ENCODE data around the gene OOEP.

DNA sequence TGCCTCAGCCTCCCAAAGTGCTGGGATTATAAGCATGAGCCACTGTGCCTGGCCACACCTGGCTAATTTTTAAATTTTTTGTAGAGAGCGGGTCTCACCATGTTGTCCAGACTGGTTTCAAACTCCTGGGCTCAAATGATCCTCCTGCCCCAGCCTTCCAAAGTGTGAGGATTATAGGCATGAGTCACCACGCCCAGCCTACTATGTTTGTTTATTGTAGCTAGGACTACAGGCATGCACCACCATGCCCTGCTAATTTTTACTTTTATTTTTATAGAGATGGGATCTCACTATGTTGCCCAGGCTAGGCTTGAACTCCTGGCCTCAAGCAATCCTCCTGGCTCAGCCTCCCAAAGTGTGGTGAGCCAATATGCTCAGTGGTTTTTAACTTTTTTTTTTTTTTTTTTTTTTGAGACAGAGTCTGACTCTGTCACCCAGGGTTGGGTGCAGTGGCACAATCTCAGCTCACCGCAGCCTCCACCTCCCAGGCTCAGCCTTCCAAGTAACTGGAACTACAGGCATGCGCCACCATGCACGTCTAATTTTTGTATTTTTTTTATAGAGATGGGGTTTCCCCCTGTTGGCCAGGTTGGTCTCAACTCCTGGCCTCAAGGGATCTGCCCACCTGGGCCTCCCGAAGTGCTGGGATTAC is 12.9 kb upstream of the OOEP start:
- TF ChIP-seq POLR2AphosphoS5 (IDR thresholded peaks at IDR 0.05; ENCODE audit: low read depth, low read length) (no peak), ZNF274 (IDR thresholded peaks at IDR 0.05; ENCODE audit: low read depth, low read length) (no peak), EZH2 (IDR thresholded peaks at IDR 0.05) (no peak), CEBPB (IDR thresholded peaks at IDR 0.05; ENCODE audit: low read depth) (no peak), RAD21 (IDR thresholded peaks at IDR 0.05; ENCODE audit: low read depth) (no peak), TCF7L2 (IDR thresholded peaks at IDR 0.05; ENCODE audit: borderline replicate concordance, extremely low read depth, insufficient read depth, insufficient read length) (no peak), SIN3A (IDR thresholded peaks at IDR 0.05; ENCODE audit: low read depth) (no peak), POLR2A (IDR thresholded peaks at IDR 0.05; ENCODE audit: borderline replicate concordance, extremely low read depth, insufficient read depth, insufficient read length) (no peak), FOSL1 (IDR thresholded peaks at IDR 0.05; ENCODE audit: low read depth) (no peak), SRF (IDR thresholded peaks at IDR 0.05; ENCODE audit: low read depth) (no peak), JUND (IDR thresholded peaks at IDR 0.05) (no peak)
- TF ChIP-seq, protein P1, sequence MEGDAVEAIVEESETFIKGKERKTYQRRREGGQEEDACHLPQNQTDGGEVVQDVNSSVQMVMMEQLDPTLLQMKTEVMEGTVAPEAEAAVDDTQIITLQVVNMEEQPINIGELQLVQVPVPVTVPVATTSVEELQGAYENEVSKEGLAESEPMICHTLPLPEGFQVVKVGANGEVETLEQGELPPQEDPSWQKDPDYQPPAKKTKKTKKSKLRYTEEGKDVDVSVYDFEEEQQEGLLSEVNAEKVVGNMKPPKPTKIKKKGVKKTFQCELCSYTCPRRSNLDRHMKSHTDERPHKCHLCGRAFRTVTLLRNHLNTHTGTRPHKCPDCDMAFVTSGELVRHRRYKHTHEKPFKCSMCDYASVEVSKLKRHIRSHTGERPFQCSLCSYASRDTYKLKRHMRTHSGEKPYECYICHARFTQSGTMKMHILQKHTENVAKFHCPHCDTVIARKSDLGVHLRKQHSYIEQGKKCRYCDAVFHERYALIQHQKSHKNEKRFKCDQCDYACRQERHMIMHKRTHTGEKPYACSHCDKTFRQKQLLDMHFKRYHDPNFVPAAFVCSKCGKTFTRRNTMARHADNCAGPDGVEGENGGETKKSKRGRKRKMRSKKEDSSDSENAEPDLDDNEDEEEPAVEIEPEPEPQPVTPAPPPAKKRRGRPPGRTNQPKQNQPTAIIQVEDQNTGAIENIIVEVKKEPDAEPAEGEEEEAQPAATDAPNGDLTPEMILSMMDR (IDR thresholded peaks at IDR 0.05 in 2 of 3, conservative IDR thresholded peaks at IDR 0.05 in 1 of 3; ENCODE audit: borderline replicate concordance in 1 of 3, insufficient read depth in 1 of 3, low read depth in 2 of 3, low read length in 2 of 3): 0 out of 6 replicates have a peak, but pooled peaks of 1 of the 3 experiments have one; percentile 2
- TF ChIP-seq, protein P2, sequence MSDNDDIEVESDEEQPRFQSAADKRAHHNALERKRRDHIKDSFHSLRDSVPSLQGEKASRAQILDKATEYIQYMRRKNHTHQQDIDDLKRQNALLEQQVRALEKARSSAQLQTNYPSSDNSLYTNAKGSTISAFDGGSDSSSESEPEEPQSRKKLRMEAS (IDR thresholded peaks at IDR 0.05): no peak
- TF ChIP-seq, protein P3, sequence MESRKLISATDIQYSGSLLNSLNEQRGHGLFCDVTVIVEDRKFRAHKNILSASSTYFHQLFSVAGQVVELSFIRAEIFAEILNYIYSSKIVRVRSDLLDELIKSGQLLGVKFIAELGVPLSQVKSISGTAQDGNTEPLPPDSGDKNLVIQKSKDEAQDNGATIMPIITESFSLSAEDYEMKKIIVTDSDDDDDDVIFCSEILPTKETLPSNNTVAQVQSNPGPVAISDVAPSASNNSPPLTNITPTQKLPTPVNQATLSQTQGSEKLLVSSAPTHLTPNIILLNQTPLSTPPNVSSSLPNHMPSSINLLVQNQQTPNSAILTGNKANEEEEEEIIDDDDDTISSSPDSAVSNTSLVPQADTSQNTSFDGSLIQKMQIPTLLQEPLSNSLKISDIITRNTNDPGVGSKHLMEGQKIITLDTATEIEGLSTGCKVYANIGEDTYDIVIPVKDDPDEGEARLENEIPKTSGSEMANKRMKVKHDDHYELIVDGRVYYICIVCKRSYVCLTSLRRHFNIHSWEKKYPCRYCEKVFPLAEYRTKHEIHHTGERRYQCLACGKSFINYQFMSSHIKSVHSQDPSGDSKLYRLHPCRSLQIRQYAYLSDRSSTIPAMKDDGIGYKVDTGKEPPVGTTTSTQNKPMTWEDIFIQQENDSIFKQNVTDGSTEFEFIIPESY (IDR thresholded peaks at IDR 0.05; ENCODE audit: extremely low read depth, insufficient replicate concordance, low read length): no peak
